ENCODE data around the gene SNAP47.
A peak's percentile ranks its signal among the peaks of the same experiment; 100 is the strongest.

Gene SNAP47

DNA sequence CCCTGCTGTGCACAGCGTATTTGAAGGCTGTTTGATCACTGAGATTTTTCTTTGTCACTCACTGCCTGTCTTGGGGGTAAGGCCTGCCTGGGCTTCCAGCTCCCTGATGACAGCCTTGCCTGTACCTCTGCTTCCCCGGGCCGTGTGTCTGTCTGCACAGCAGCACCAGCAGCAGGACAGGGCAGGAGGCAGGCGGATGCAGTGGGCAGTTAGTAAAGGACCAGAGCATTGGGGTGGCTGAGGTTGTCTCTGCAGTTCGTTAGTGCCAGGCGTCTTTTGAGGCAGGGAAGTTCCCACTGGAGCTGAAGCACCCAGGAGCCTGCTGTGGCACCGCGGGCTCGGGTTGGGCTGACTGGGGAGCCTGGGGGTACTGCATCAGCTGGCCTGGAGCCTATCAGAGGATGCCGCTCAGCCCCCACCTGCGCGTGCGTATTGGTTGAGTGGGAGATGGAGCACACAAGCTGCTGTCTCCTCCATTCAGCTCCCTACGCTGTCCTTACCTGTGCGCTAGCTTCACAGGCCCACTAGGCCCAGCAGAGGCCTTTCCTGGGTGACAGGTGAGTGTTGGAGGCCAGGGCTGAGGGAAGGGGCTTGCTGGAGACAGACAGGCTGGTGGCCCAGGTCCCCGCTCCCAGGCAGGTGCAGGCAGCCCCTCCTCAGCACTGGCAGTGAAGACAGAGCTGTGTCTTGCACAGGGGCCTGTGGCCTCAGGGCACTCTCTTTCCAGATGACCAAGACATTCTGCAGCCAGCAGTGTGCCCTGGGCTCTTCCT is 28.2 kb downstream of the SNAP47 start:
- TF ChIP-seq POLR2A (IDR thresholded peaks at IDR 0.05; ENCODE audit: low read depth, low read length), result no peak
- DNase-seq (ENCODE audit: insufficient read length, low spot score) (no peak), FAIRE-seq (no peak)

DNA sequence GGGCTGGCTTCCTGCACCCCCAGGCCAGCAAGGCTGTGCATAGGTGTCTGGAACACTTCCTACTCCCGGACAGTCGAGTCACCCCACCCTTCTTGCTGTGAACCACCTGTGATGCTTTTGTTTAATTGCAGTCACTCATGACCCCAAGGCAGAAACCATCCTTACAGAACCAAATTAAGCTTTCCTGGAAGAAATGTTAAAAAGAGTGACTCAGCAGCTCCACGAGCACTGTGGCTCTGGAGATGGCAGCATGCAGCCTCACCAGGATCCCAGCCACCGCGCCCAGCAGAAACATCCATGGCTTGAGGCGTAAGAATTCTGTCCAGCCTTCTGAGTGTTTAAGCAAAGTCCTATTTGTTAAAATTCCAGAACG is 28.8 kb downstream of the SNAP47 start:
- DNase-seq (ENCODE audit: insufficient read length, low spot score) (no peak), FAIRE-seq (no peak)
- no peak for TF ChIP-seq POLR2A (IDR thresholded peaks at IDR 0.05; ENCODE audit: low read depth, low read length)

DNA sequence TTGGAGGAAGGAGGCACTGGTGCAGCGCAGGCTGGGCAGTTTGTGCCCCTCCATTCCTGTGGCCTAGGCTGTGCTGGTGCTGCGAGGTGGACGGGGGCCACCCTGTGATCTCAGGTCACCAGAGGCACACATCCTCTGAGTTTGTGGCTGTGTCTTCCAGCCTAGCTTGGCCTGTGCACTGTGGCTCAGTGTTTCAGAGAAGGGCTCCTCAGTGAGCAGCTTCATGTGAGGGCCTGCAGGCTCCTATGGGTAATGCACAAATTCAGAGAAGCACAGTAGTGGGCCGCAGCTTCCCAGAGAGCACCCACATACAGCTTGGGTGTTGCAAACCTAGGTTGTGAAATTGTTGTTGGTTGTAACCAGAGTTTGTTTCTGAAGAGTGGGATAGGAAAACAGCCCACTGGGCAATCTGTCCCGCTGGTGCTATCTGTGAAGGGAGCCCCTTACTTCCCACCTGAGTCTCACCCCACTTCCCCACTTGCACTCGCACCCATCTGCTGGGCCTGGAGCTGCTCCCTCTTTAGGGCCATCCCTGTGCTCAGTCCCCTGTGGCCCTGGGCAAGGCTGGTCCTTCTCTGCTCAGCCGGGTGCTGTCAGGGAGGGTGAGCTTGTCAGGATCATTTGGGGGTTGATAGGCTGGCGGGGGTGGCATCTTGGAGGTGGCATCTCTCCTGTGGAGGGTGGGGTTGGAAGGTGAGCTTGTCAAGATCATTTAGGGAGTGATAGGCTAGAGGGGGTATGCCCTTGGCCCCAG is 30.2 kb downstream of the SNAP47 start:
- no peak for TF ChIP-seq POLR2A (IDR thresholded peaks at IDR 0.05; ENCODE audit: low read depth, low read length)
- DNase-seq (ENCODE audit: insufficient read length, low spot score), result no peak
- FAIRE-seq, result no peak

DNA sequence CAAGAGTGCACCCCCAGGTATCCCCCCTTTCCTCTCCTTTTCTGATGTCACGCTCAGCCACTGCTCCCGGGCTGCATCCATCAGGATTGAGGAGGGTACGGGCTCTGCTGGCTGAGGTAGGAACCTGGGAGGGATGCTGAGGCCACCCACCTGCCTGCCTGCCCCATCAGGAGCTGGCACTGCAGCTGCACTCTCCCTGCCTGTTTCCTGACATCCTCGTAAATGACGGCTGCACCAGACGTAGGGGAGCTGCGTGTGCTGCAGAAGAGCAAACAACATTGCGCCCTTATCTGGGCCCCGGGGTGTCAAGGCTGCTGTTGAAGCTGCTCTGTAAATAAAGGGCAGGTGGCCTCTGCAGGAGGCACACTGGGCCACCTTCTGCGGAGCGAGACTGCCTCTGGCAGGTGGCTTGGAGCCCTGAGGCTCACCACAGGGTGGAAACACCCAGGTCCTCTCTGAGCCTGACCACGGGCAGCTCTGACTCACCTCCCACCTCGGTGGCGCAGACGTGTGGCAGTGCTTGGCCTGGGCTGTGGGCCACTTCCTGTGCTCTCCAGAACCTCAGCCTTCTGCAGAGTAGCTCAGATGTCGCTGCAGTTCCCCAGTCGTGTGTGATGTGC is 30.9 kb downstream of the SNAP47 start:
- DNase-seq (ENCODE audit: insufficient read length, low spot score), result peak; percentile 78
- TF ChIP-seq POLR2A (IDR thresholded peaks at IDR 0.05; ENCODE audit: low read depth, low read length), result no peak
- no peak for FAIRE-seq

DNA sequence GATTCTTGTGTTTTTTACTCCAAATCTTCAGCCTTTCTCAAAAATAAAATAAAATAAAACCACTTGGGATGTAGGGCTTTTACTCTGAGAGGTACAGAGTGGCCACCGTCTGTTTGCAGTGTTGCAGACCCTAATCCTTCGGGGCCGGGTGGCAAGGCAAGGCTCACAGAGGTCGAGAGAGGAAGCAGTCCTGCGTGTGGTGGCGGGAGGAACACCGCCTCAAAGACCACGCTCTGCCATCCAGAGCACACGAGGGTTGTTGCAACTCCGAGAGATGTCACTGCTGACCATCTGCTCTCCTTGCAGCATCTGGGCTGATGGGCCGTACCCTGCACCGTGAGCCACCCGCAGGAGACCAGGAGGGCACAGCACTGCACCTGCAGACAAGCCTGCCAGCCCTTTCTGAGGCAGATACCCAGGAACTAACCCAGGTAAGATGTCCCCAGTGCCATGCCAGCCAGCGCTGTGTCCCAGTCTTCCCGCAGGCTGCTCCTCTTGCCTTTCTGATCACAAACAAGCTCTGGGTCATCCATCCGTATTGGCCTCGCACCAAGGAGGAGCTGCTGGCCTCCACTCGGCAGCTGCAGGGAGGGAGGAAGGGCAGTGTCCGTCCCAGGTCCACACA is 31.5 kb downstream of the SNAP47 start:
- FAIRE-seq (no peak), DNase-seq (ENCODE audit: insufficient read length, low spot score) (no peak)
- TF ChIP-seq POLR2A (IDR thresholded peaks at IDR 0.05; ENCODE audit: low read depth, low read length), result no peak

DNA sequence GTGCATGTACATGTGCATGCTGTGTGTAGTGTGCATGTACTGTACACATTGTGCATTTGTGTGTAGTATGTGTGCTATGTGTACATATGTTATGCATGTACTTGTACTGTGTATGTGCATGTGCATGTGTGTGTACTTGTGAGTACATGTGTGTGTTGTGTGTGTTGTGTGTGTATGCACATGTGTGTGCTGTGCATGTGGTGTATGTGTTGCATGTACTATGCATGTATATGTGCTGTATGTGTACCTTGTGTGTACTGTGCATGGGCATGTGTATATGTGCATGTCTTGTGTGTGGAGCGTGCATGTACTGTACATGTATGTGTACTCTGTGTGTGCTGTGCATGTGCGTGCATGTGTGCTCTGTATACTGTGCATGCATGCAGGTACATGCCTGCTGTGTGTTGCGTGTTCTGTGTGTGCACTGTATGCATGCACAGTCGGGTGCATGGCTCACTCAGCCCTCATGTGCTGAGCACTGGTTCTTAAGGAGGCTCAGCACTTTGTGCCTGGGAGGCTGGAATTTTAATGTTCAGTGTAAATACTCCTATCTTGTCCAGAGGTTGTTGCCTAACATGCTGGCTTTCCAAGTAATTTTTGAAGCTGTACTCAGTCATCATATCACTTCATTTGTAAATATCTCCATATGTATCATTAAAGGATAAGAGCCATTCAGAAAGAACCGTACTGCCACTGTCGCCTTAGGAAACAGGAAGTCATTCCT is 32.3 kb downstream of the SNAP47 start:
- DNase-seq (ENCODE audit: insufficient read length, low spot score), result no peak
- no peak for FAIRE-seq
- no peak for TF ChIP-seq POLR2A (IDR thresholded peaks at IDR 0.05; ENCODE audit: low read depth, low read length)

DNA sequence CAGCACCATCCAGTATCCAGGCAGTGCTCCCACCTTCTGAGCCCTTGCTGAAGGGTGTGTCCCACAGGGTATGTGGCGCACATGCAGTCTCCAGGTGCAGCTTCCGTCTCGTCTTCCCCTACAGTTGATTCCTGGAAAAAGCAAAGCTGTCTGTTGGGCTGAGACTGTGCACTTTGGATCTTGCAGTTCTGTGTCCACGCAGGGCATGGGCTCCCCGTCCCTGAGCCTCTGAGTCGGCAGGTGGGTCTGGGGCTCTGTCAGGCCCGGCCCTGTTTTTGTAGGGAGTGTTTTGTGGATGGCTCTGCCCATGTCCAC is 32.8 kb downstream of the SNAP47 start:
- FAIRE-seq (no peak), DNase-seq (ENCODE audit: insufficient read length, low spot score) (no peak)
- no peak for TF ChIP-seq POLR2A (IDR thresholded peaks at IDR 0.05; ENCODE audit: low read depth, low read length)

DNA sequence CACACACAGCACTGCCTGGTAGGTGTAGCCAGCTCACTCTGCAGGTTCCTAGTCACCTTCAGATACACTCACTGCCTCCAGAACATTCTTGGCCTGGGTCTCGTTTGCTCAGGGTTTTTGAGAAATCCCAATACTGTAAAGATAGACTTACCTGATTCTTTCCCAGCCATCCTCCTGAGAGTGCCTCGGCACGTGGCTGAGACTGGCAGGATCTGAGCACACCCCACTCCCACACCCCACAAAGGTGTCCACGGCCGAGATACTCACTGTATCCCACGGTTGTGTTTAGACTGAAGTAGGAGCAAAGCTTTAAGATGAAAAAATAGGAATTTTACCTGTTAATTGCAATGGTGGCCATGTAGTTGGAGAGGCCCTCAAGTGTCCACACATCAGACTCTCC is 33.4 kb downstream of the SNAP47 start:
- TF ChIP-seq POLR2A (IDR thresholded peaks at IDR 0.05; ENCODE audit: low read depth, low read length), result no peak
- no peak for DNase-seq (ENCODE audit: insufficient read length, low spot score)
- FAIRE-seq, result no peak

DNA sequence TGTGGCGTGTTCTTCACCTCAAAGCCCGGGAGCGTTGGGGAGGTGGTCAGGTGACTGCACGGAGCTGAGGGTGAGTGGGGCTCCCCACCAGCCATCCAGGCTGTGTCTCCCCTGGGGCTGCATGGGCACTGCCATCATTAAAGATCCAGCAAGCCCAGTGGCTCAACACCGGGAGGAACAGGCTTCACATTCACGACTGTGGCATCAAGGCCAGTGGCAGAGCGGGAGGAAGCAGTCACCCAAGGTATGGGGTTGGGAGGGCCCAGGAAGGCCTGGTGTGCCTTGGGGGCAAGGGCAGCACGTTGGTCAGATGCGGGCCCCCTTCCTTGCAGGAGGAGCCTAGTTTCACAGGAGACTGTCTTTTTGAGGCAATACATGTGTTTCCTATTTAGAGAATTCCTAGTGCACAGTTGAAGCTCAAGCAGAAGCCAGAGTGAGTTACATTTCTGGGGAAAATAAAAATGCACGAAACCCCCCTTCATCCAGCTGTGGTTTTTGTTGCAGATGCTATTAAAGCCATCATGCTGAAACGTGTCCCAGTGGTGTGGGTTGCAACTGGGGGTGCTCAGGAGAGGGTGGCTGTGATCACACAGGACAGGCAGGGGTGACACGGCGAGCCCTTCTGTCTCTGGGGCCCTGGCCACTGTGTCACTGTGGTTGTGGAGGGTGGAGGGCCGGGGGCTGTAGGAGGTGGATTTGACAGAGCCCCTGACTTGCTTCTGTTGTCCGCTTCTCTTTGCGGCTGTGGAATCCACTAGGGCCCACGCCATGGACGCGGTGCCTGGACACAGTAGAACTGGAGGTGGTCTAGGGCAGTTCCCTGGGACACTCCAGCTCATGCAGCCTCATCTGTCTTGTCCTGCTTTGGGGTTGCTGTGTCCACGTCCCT is 34.1 kb downstream of the SNAP47 start:
- no peak for FAIRE-seq
- DNase-seq (ENCODE audit: insufficient read length, low spot score), result no peak
- no peak for TF ChIP-seq POLR2A (IDR thresholded peaks at IDR 0.05; ENCODE audit: low read depth, low read length)

DNA sequence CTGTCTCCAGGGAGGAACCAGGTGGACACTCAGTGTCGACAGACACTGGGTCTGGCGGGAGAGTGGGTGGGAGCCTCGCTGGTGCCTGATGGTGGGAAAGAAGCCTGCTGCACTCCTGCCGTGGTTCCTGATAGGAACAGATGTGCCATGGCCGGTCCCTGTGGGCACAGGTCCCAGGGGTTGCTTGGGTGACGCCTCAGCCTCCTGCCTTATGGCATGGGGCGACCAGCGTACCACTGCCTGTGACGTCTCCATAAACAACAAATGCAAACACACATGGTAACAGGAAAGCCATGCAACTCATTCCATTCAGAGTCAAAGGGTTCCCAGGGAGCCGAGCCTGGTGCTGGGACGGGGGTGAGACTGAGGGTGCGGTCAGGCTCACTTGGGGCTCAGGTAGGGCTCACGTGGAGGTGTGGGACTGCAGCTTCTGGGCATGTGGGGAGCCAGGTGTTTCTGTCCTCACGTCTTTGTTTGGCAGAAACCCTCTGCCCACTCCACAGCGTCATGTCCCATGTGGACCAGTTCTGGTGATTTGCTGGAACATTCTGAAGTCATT is 34.8 kb downstream of the SNAP47 start:
- no peak for TF ChIP-seq POLR2A (IDR thresholded peaks at IDR 0.05; ENCODE audit: low read depth, low read length)
- FAIRE-seq (no peak), DNase-seq (ENCODE audit: insufficient read length, low spot score) (no peak)

DNA sequence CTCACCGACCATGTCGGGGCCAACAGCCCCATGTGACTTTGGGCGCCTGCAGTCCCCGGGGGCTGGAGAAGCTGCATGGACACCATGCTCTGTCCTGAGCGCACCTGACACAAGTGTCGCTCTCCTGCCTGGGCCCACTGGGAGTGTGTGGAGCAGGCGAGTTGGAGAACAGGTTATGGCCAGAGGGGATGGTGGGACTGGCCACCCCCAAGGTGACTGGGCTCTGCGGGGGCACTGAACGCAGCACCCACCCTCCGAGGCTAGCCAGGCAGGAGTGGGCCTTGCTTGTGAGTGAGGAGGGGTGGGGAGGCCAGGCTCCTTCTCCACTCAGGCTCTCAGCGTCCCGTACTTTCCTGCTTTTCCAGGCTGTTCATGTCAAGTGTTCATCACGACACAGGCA is 35.6 kb downstream of the SNAP47 start:
- TF ChIP-seq POLR2A (IDR thresholded peaks at IDR 0.05; ENCODE audit: low read depth, low read length), result no peak
- FAIRE-seq (no peak), DNase-seq (ENCODE audit: insufficient read length, low spot score) (no peak)

DNA sequence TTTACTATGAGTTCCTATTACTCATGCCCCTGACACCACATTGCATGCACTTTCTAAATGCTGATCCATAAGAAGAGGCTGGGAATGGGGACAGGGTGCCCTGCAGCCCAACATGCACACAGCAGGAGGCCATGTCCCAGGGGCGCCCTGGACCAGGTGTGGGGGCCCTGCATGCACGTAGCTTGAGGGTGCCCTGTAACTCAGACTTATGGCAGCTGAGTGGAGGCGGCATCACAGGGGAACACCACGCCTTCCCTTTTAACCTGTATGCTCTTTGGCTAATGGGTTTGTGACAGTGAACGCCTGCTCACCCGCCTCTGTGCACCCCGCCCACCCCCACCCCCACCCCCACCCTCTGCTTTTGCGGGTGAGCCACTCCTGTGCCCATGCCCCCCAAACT is 36.1 kb downstream of the SNAP47 start:
- no peak for TF ChIP-seq POLR2A (IDR thresholded peaks at IDR 0.05; ENCODE audit: low read depth, low read length)
- DNase-seq (ENCODE audit: insufficient read length, low spot score), result no peak
- no peak for FAIRE-seq

DNA sequence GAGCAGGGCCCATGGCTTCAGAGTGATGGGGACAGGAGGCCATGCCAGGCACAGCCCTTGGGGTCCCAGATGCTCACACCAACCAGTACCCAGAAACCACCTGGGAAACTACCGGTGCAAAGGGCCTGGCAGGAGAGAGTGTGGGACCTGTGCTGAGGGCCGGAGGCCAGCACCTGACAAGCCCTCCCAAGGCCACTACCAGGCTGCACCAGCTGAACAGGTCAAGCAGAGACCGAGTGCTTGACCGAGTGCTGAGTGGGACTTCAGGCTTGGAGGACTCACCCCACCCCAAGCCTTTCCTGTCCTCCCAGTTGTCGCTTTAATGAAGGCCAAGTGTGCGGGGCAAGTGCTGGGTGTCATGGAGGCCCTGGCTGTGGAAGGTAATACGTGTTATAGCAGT is 36.5 kb downstream of the SNAP47 start:
- no peak for FAIRE-seq
- TF ChIP-seq POLR2A (IDR thresholded peaks at IDR 0.05; ENCODE audit: low read depth, low read length), result no peak
- no peak for DNase-seq (ENCODE audit: insufficient read length, low spot score)

Data from H54 (cell line).